HG02973 (cell line): ENCODE measurements around the gene TOB2.

Experiments
- ATAC-seq: cut with Tn5 transposase; IDR thresholded peaks from one replicate; pipeline ENCODE4 v1.9.1; 2021; ENCODE audit warnings: moderate library complexity; ENCODE audit not compliant: unreplicated experiment

TOB2 gene

DNA sequence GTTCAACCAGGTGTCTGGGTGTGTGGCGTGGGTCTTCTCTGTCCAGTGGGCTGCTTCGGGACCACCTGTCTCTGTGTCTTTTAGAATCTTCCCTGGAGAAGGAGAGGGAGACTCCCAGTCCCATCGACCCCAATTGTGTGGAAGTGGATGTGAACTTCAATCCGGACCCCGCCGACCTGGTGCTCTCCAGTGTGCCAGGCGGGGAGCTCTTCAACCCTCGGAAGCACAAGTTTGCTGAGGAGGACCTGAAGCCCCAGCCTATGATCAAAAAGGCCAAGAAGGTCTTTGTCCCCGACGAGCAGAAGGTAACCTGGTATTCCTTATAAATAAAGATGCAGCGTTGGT, 52.6 kb downstream of the TOB2 start:
- ATAC-seq: no peak

- no peak for ATAC-seq
Measured at GRCh38 chr22:41387341-41387740, 59.3 kb downstream of the TOB2 start.

GRCh38 chr22:41384128-41384527, 62.5 kb downstream of the TOB2 start:
- no peak for ATAC-seq
